A549 (cell line): ENCODE data around the gene PRR18. TPM values are rescaled to one million over a fixed set of nuclear protein-coding genes. Genes with fewer than 3 reads are reported as not detected.

Source experiments
- ATAC-seq, 2 experiments: fragments of 200-7000 bp in 1 of 2; fragments of >200 bp in 1 of 2; cut with Nextera tagmentation in 1 of 2; cut with Tn5 transposase in 1 of 2; 3 replicates each; pipeline versions ENCODE4 v1.8.0 to v1.9.1; 2018 to 2020; ENCODE audit warnings: mild to moderate bottlenecking in 1 of 2, moderate library complexity in 1 of 2
- CTCF ChIA-PET: fragments of 300-600 bp; sonication (Branson Sonifier 250); formaldehyde crosslinking; extraction: SDS; loops from one replicate; lab custom pipeline; 2021; ENCODE audit warnings: antibody characterized with exemption, inconsistent platforms; lab: Yijun Ruan, JAX
- POLR2A ChIA-PET: fragments of 350-600 bp; formaldehyde crosslinking; extraction: SDS; loops from one replicate; lab custom pipeline; 2021; ENCODE audit warnings: antibody characterized with exemption, inconsistent platforms; lab: Yijun Ruan, JAX
- DNase-seq, 2 experiments: peaks; one replicate each; pipeline versions ENCODE4 v3.0.0 to v3.0.0-alpha.2; 2011 to 2016; ENCODE audit warnings: low read depth in 1 of 2, low spot score in 1 of 2
- FAIRE-seq: peaks from 2 replicates; lab custom pipeline; 2011; peaks lifted over from hg19 to GRCh38; lab: Jason Lieb, UNC
- H3K27ac ChIP-seq, 2 experiments: fragments of >200 bp; sonication (Bioruptor Twin); formaldehyde crosslinking; 3 replicates each; pipeline ENCODE4 v1.5.1; 2016 to 2017
- H3K4me1 ChIP-seq: fragments of >200 bp; sonication (Bioruptor Twin); formaldehyde crosslinking; 3 replicates; pipeline ENCODE4 v1.6.1; 2016
- H3K4me2 ChIP-seq: fragments of >200 bp; sonication (Bioruptor Twin); formaldehyde crosslinking; 3 replicates; pipeline ENCODE4 v1.6.1; 2016
- H3K4me3 ChIP-seq: fragments of >200 bp; sonication (Bioruptor Twin); formaldehyde crosslinking; 3 replicates; pipeline ENCODE4 v1.5.1; 2016
- H3K9me3 ChIP-seq: fragments of >200 bp; sonication (Bioruptor Twin); formaldehyde crosslinking; 3 replicates; pipeline ENCODE4 v1.6.1; 2016
- CBX2 ChIP-seq: fragments of 200-600 bp; sonication (generic); IDR thresholded peaks from 2 replicates; pipeline ENCODE4 v1.6.1; 2016; ENCODE audit warnings: low read depth, mild to moderate bottlenecking, borderline replicate concordance
- EHF ChIP-seq: fragments of 250-450 bp; sonication (Bioruptor Pico); IDR thresholded peaks from 2 replicates; pipeline ENCODE4 v1.5.0; 2020; ENCODE audit warnings: mild to moderate bottlenecking
- EP300 ChIP-seq, 2 experiments: fragments of >200 bp; sonication (Bioruptor Twin); formaldehyde crosslinking; IDR thresholded peaks; 2 replicates in 1 of 2; 3 replicates in 1 of 2; pipeline ENCODE4 v1.6.1; 2016 to 2017
- FOSL2 ChIP-seq, 2 experiments: fragments of 450-650 bp in 1 of 2; fragments of >200 bp in 1 of 2; sonication (Bioruptor Twin) in 1 of 2; formaldehyde crosslinking; IDR thresholded peaks; 2 replicates each; pipeline versions ENCODE4 v1.5.0 to v1.6.1; 2016 to 2020; ENCODE audit warnings: mild to moderate bottlenecking in 1 of 2, moderate library complexity in 1 of 2
- HDAC2 ChIP-seq: fragments of 200-600 bp; sonication (generic); IDR thresholded peaks from 2 replicates; pipeline ENCODE4 v1.6.1; 2016
- HOXB5 ChIP-seq: fragments of 250-450 bp; sonication (Bioruptor Pico); IDR thresholded peaks from 2 replicates; pipeline ENCODE4 v1.5.0; 2020; ENCODE audit warnings: mild to moderate bottlenecking, moderate library complexity
- JUN ChIP-seq, 2 experiments: fragments of >200 bp; sonication (Bioruptor Twin); formaldehyde crosslinking; IDR thresholded peaks; 2 replicates in 1 of 2; 3 replicates in 1 of 2; pipeline ENCODE4 v1.6.1; 2016 to 2017
- JUNB ChIP-seq: fragments of >200 bp; sonication (Bioruptor Twin); formaldehyde crosslinking; IDR thresholded peaks from 2 replicates; pipeline ENCODE4 v1.6.1; 2016
- MAFK ChIP-seq: fragments of 450-650 bp; IDR thresholded peaks from 2 replicates; pipeline ENCODE4 v1.6.1; 2014; ENCODE audit not compliant: partially characterized antibody
- MAZ ChIP-seq: fragments of 150-350 bp; IDR thresholded peaks from 2 replicates; pipeline ENCODE4 v1.6.1; 2014; ENCODE audit warnings: antibody characterized with exemption, low read depth, low read length, borderline replicate concordance
- NFE2L2 ChIP-seq: fragments of 150-350 bp; conservative IDR thresholded peaks from 2 replicates; pipeline ENCODE4 v1.6.1; 2014; ENCODE audit warnings: low read length
- NPAS2 ChIP-seq: fragments of 250-450 bp; sonication (Bioruptor Pico); IDR thresholded peaks from 2 replicates; pipeline ENCODE4 v1.8.0; 2022; ENCODE audit warnings: mild to moderate bottlenecking, moderate library complexity, borderline replicate concordance
- PHF8 ChIP-seq: fragments of 200-600 bp; sonication (generic); IDR thresholded peaks from 2 replicates; pipeline ENCODE4 v1.6.1; 2016; ENCODE audit warnings: low read depth, mild to moderate bottlenecking, antibody characterized with exemption, moderate library complexity, borderline replicate concordance
- POLR2A ChIP-seq: IDR thresholded peaks from 2 replicates; pipeline ENCODE4 v1.6.1; 2012; ENCODE audit warnings: mild to moderate bottlenecking, low read length
- RCOR1 ChIP-seq: fragments of 150-350 bp; IDR thresholded peaks from 2 replicates; pipeline ENCODE4 v1.6.1; 2014; ENCODE audit warnings: antibody characterized with exemption, low read length, low read depth
- RNF2 ChIP-seq: fragments of 200-600 bp; sonication (generic); IDR thresholded peaks from 2 replicates; pipeline ENCODE4 v1.6.1; 2016; ENCODE audit warnings: low read depth, mild to moderate bottlenecking, antibody characterized with exemption, moderate library complexity, borderline replicate concordance
- SREBF2 ChIP-seq: fragments of 450-650 bp; IDR thresholded peaks from 2 replicates; pipeline ENCODE4 v1.6.1; 2014; ENCODE audit warnings: mild to moderate bottlenecking, moderate library complexity
- ZC3H11A ChIP-seq: fragments of 450-650 bp; IDR thresholded peaks from 2 replicates; pipeline ENCODE4 v1.6.1; 2014; ENCODE audit warnings: antibody characterized with exemption, mild to moderate bottlenecking
- ZFP36 ChIP-seq: fragments of 450-650 bp; IDR thresholded peaks from 2 replicates; pipeline ENCODE4 v1.6.1; 2014; ENCODE audit warnings: borderline replicate concordance; ENCODE audit not compliant: partially characterized antibody
- ZNF302 ChIP-seq: fragments of 250-450 bp; sonication (Bioruptor Pico); IDR thresholded peaks from 2 replicates; pipeline ENCODE4 v1.9.0; 2021; ENCODE audit warnings: inconsistent platforms, mild to moderate bottlenecking, moderate library complexity
- ZSCAN20 ChIP-seq: fragments of 250-450 bp; sonication (Bioruptor Pico); IDR thresholded peaks from 2 replicates; pipeline ENCODE4 v1.8.0; 2022; ENCODE audit warnings: mild to moderate bottlenecking, moderate library complexity
- WGBS: methylation state at CpG from one replicate; pipeline ENCODE4 v1.1.6; 2017; ENCODE audit errors: missing lambda C conversion rate; 5-methylcytosine and 5-hydroxymethylcytosine counted together
- polyA plus RNA-seq, 4 experiments: library from polyadenylated mRNA; depleted of rRNA in 3 of 4; stranded (reverse); fragments of >200 nt; fragmentation: RNase III in 1 of 4; extraction: RNeasy Plus Mini Kit Qiagen cat#74134 plus additional on column Dnase treatment in 1 of 4; gene quantifications; 2 replicates in 3 of 4; 3 replicates in 1 of 4; pipeline ENCODE4 v1.2.3, GENCODE V29; 2011 to 2017
- TF ChIP-seq, protein P1 (sequence below): fragments of 250-450 bp; sonication (Bioruptor Pico); IDR thresholded peaks from 2 replicates; pipeline ENCODE4 v1.5.0; 2021; ENCODE audit warnings: mild to moderate bottlenecking, moderate library complexity, borderline replicate concordance
- TF ChIP-seq, protein P2 (sequence below): fragments of 150-350 bp; IDR thresholded peaks from 2 replicates; pipeline ENCODE4 v1.6.1; 2014; ENCODE audit warnings: low read depth, mild to moderate bottlenecking, low read length
- TF ChIP-seq, protein P3 (sequence below): fragments of 250-450 bp; sonication (Bioruptor Pico); IDR thresholded peaks from 2 replicates; pipeline ENCODE4 v1.5.0; 2020; ENCODE audit warnings: low read depth, mild to moderate bottlenecking, moderate library complexity
- TF ChIP-seq, protein P4 (sequence below): IDR thresholded peaks from 2 replicates; pipeline ENCODE4 v1.6.1; 2012

Gene PRR18
- polyA plus RNA-seq, 2 of the 4 experiments (the other 2 are of a cell fraction) = 0.08 to 0.13 TPM

DNA sequence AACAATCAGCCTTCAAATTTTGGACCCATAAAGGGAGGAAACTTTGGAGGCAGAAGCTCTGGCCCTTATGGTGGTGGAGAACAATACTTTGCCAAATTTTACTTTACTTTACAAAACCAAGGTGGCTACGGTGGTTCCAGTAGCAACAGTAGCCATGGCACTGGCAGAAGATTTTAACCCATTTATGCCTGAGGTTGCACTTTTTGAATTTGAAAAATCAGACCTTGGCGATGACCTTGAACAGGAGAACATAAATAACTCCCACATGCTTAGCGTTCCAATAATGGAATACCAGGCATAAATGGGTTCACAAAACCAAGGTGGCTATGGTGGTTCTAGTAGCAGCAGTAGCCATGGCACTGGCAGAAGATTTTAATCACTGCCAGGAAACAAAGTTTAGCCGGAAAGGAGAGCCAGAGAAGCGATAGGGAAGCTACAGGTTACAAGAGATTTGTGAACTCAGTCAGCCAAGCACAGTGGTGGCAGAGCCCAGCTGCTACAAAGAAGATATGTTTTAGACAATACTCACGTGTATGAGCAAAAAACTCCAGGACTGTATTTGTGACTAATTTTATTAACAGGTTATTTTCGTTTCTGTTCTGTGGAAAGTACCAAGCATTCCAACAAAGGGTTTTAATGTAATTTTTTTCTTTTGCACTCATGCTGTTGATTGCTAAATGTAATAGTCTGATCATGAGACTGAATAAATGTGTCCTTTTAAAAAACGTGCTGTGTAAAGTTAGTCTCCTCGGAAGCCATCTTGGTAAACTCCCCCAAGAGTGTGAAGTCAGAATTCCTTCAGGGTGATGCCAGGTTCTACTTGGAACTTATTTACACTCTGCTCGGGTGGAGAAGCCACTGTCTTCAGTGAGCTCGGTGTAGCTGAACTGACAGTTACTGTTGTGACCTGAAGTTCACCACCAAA, 27.4 kb upstream of the PRR18 start:
- CTCF ChIA-PET = interaction anchor here (1.2 kb wide), 1 partner anchor 27 kb away, joined by 3 read pairs; no protein-coding TSS in a partner anchor
- POLR2A ChIA-PET = no interaction called here
- TF ChIP-seq SREBF2 = no peak
- peak; percentile 15 for TF ChIP-seq MAFK
- no peaks in the 10 kb centered on the region; the same call in 2 of the 3 replicates for H3K4me1 ChIP-seq
- ATAC-seq = no peak
- no peak overlapping the region for H3K27ac ChIP-seq
- WGBS = 87% methylated on average over 11 of the region's 11 CpGs
- H3K4me3 ChIP-seq = no peak overlapping the region
- no peaks in the 10 kb centered on the region for H3K9me3 ChIP-seq
- H3K4me2 ChIP-seq = no peak overlapping the region
- no peak for DNase-seq
- no peak for FAIRE-seq

DNA sequence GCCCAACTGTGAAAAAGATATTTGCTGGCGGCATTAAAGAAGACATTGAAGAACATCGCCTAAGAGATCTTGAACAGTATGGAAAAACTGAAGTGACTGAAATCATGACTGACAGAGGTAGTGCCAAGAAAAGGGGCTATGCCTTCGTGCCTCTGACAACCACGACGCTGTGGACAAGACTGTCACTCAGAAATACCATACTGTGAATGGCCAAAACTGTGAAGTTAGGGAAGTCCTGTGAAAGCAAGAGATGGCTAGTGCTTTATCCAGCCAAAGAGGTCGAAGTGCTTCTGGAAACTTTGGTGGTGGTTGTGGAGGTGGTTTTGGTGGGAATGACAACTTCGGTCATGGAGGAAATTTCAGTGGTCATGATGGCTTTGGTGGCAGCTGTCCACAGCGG, 26.7 kb upstream of the PRR18 start:
- TF ChIP-seq FOSL2 (IDR thresholded peaks at IDR 0.05) (no peak), FOSL2 (CRISPR knock-in tag; IDR thresholded peaks at IDR 0.05) (no peak), ZC3H11A (no peak), HDAC2 (no peak), HOXB5 (CRISPR knock-in tag) (no peak), RCOR1 (no peak), NPAS2 (CRISPR knock-in tag) (no peak), NFE2L2 (no peak), PHF8 (no peak), JUNB (no peak), JUN (IDR thresholded peaks at IDR 0.05) (no peak), ZFP36 (no peak), ZNF302 (CRISPR knock-in tag) (no peak), POLR2A (no peak), EHF (CRISPR knock-in tag) (no peak)
- TF ChIP-seq, protein P1, sequence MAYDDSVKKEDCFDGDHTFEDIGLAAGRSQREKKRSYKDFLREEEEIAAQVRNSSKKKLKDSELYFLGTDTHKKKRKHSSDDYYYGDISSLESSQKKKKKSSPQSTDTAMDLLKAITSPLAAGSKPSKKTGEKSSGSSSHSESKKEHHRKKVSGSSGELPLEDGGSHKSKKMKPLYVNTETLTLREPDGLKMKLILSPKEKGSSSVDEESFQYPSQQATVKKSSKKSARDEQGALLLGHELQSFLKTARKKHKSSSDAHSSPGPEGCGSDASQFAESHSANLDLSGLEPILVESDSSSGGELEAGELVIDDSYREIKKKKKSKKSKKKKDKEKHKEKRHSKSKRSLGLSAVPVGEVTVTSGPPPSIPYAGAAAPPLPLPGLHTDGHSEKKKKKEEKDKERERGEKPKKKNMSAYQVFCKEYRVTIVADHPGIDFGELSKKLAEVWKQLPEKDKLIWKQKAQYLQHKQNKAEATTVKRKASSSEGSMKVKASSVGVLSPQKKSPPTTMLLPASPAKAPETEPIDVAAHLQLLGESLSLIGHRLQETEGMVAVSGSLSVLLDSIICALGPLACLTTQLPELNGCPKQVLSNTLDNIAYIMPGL (CRISPR knock-in tag) = no peak
- POLR2A ChIA-PET = no interaction called here
- CTCF ChIA-PET = interaction anchor here (1.0 kb wide), 1 partner anchor 53 kb away, joined by 3 read pairs; no protein-coding TSS in a partner anchor
- DNase-seq (no peak), FAIRE-seq (no peak), ATAC-seq (no peak)
- 93% methylated on average over 8 of the region's 8 CpGs for WGBS
- H3K27ac ChIP-seq = no peak overlapping the region
- H3K9me3 ChIP-seq = no peaks in the 10 kb centered on the region
- no peak overlapping the region for H3K4me3 ChIP-seq
- H3K4me2 ChIP-seq = no peak overlapping the region
- no peaks in the 10 kb centered on the region; the same call in 2 of the 3 replicates for H3K4me1 ChIP-seq

DNA sequence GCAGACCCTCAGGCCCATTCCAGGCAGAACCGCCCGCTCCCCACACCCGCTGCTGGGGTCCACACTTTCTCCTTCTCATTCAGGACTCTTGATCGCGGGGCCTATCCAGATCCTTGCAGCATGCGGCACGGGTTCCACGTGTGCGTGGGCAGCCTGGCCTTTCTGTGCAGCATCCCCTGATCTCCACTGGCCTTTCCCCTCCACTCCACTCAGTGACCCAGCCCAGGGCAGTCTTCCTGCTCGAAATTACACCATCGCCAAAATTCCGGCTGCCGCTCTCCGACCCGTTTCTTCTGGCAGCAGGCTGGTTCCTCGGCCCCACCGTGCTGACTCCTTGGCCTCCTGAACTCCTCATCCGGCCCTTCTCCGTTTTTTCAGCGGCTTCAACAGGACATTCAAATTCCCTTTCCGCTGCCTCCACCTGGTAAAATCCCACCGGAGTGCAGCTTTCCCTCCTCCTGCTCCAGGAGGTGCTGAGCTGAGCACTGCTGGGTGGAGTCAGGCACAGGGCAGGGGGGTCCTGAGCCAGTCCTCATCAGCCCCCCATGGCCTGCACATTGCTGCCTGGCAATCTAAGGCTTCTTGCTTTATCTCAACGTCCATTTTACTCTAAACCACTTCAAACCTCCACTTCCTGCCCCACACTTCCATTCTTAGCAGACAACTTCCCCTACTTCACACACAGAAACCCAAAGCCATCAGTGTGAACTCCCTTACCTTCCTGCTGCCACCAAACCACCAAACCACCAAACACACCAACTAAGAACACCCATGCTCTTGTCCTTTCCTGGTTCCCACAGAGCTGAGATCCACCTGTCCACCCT, 25.2 kb upstream of the PRR18 start:
- DNase-seq (no peak), FAIRE-seq (no peak), ATAC-seq (no peak)
- Histone ChIP-seq H3K9me3 (no peaks in the 10 kb centered on the region), H3K4me1 (no peaks in the 10 kb centered on the region; the same call in 2 of the 3 replicates), H3K27ac (no peak overlapping the region), H3K4me3 (no peak overlapping the region), H3K4me2 (no peak overlapping the region)
- ChIA-PET POLR2A (no interaction called here), CTCF (interaction anchor here (1.0 kb wide), 1 partner anchor 52 kb away, joined by 3 read pairs; no protein-coding TSS in a partner anchor)
- 94% methylated on average over 23 of the region's 23 CpGs for WGBS
- TF ChIP-seq, protein P2, sequence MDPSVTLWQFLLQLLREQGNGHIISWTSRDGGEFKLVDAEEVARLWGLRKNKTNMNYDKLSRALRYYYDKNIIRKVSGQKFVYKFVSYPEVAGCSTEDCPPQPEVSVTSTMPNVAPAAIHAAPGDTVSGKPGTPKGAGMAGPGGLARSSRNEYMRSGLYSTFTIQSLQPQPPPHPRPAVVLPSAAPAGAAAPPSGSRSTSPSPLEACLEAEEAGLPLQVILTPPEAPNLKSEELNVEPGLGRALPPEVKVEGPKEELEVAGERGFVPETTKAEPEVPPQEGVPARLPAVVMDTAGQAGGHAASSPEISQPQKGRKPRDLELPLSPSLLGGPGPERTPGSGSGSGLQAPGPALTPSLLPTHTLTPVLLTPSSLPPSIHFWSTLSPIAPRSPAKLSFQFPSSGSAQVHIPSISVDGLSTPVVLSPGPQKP = no peak
- TF ChIP-seq, protein P3, sequence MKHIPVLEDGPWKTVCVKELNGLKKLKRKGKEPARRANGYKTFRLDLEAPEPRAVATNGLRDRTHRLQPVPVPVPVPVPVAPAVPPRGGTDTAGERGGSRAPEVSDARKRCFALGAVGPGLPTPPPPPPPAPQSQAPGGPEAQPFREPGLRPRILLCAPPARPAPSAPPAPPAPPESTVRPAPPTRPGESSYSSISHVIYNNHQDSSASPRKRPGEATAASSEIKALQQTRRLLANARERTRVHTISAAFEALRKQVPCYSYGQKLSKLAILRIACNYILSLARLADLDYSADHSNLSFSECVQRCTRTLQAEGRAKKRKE (CRISPR knock-in tag) = no peak
- TF ChIP-seq CBX2 (no peak), EP300 (IDR thresholded peaks at IDR 0.05) (no peak), FOSL2 (IDR thresholded peaks at IDR 0.05) (no peak), FOSL2 (CRISPR knock-in tag; IDR thresholded peaks at IDR 0.05) (no peak), MAZ (no peak), RNF2 (no peak), EHF (CRISPR knock-in tag) (no peak), ZSCAN20 (no peak)
- TF ChIP-seq, protein P4, sequence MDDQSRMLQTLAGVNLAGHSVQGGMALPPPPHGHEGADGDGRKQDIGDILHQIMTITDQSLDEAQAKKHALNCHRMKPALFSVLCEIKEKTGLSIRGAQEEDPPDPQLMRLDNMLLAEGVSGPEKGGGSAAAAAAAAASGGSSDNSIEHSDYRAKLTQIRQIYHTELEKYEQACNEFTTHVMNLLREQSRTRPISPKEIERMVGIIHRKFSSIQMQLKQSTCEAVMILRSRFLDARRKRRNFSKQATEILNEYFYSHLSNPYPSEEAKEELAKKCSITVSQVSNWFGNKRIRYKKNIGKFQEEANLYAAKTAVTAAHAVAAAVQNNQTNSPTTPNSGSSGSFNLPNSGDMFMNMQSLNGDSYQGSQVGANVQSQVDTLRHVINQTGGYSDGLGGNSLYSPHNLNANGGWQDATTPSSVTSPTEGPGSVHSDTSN = no peak
